ENCODE data around the gene PTCH2.

The PTCH2 gene

GRCh38 chr1:44842862-44843655 lies at the start of gene PTCH2 (continued):
- no peak; the same call in 1 of the 2 replicates for TF ChIP-seq ZNF449 (tag by site-specific recombination; IDR thresholded peaks at IDR 0.05)
- TF ChIP-seq ZNF654 (tag by site-specific recombination; IDR thresholded peaks at IDR 0.05; ENCODE audit: low read depth) = no peak
- TF ChIP-seq ZNF777 (tag by site-specific recombination; IDR thresholded peaks at IDR 0.05; ENCODE audit: borderline replicate concordance) = 0 out of 2 replicates have a peak, but pooled peaks have one; percentile 39
- peak; percentile 52; the same call in 1 of the 2 replicates for TF ChIP-seq ZNF2 (tag by site-specific recombination; IDR thresholded peaks at IDR 0.05)
- no peak for TF ChIP-seq ZNF112 (tag by site-specific recombination; IDR thresholded peaks at IDR 0.05)
- peak; percentile 99 for TF ChIP-seq ZFHX2 (tag by site-specific recombination; conservative IDR thresholded peaks at IDR 0.05)
- TF ChIP-seq TRIM28 (IDR thresholded peaks at IDR 0.05; ENCODE audit: borderline replicate concordance, low read length) = no peak
- TF ChIP-seq, protein P1, sequence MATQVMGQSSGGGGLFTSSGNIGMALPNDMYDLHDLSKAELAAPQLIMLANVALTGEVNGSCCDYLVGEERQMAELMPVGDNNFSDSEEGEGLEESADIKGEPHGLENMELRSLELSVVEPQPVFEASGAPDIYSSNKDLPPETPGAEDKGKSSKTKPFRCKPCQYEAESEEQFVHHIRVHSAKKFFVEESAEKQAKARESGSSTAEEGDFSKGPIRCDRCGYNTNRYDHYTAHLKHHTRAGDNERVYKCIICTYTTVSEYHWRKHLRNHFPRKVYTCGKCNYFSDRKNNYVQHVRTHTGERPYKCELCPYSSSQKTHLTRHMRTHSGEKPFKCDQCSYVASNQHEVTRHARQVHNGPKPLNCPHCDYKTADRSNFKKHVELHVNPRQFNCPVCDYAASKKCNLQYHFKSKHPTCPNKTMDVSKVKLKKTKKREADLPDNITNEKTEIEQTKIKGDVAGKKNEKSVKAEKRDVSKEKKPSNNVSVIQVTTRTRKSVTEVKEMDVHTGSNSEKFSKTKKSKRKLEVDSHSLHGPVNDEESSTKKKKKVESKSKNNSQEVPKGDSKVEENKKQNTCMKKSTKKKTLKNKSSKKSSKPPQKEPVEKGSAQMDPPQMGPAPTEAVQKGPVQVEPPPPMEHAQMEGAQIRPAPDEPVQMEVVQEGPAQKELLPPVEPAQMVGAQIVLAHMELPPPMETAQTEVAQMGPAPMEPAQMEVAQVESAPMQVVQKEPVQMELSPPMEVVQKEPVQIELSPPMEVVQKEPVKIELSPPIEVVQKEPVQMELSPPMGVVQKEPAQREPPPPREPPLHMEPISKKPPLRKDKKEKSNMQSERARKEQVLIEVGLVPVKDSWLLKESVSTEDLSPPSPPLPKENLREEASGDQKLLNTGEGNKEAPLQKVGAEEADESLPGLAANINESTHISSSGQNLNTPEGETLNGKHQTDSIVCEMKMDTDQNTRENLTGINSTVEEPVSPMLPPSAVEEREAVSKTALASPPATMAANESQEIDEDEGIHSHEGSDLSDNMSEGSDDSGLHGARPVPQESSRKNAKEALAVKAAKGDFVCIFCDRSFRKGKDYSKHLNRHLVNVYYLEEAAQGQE (tag by site-specific recombination; IDR thresholded peaks at IDR 0.05) = no peak
- peak; percentile 34; the same call in 1 of the 2 replicates for TF ChIP-seq ZNF76 (tag by site-specific recombination; IDR thresholded peaks at IDR 0.05; ENCODE audit: borderline replicate concordance, low read depth)
- no peak for TF ChIP-seq ZNF791 (tag by site-specific recombination; IDR thresholded peaks at IDR 0.05)
- TF ChIP-seq INSM2 (tag by site-specific recombination; IDR thresholded peaks at IDR 0.05) = no peak
- TF ChIP-seq ZNF324 (tag by site-specific recombination; IDR thresholded peaks at IDR 0.05) = 0 out of 2 replicates have a peak, but pooled peaks have one; percentile 29
- no peak; the same call in 1 of the 2 replicates for TF ChIP-seq KLF7 (tag by site-specific recombination; IDR thresholded peaks at IDR 0.05; ENCODE audit: borderline replicate concordance)
- TF ChIP-seq ZNF148 (tag by site-specific recombination; IDR thresholded peaks at IDR 0.05; ENCODE audit: borderline replicate concordance) = no peak
- TF ChIP-seq ZNF561 (tag by site-specific recombination; IDR thresholded peaks at IDR 0.05; ENCODE audit: borderline replicate concordance) = peak; percentile 88; the same call in 1 of the 2 replicates
- peak; percentile 92 for TF ChIP-seq ZBTB26 (tag by site-specific recombination; optimal IDR thresholded peaks at IDR 0.05)
- TF ChIP-seq ZNF19 (tag by site-specific recombination; IDR thresholded peaks at IDR 0.05; ENCODE audit: low read depth) = no peak
- no peak for TF ChIP-seq SALL2 (tag by site-specific recombination; IDR thresholded peaks at IDR 0.05; ENCODE audit: borderline replicate concordance)
- no peak; the same call in 1 of the 2 replicates for TF ChIP-seq ZNF768 (tag by site-specific recombination; IDR thresholded peaks at IDR 0.05)
- no peak for TF ChIP-seq ZNF426 (tag by site-specific recombination; IDR thresholded peaks at IDR 0.05)
- no peak for TF ChIP-seq ZNF404 (tag by site-specific recombination; IDR thresholded peaks at IDR 0.05)
- peak; percentile 64 for TF ChIP-seq IKZF3 (tag by site-specific recombination; IDR thresholded peaks at IDR 0.05)
- peak; percentile 48; the same call in 1 of the 2 replicates for TF ChIP-seq KLF1 (tag by site-specific recombination; IDR thresholded peaks at IDR 0.05)
- peak; percentile 99 for TF ChIP-seq GLIS1 (tag by site-specific recombination; IDR thresholded peaks at IDR 0.05)
- no peak for TF ChIP-seq ZNF658 (tag by site-specific recombination; IDR thresholded peaks at IDR 0.05)
- no peak for TF ChIP-seq ZNF16 (tag by site-specific recombination; IDR thresholded peaks at IDR 0.05; ENCODE audit: low read depth)
- no peak for TF ChIP-seq ZNF544 (tag by site-specific recombination; IDR thresholded peaks at IDR 0.05)
- no peak for TF ChIP-seq ZFP3 (tag by site-specific recombination; IDR thresholded peaks at IDR 0.05; ENCODE audit: low read depth)
- TF ChIP-seq ZBTB17 (tag by site-specific recombination; IDR thresholded peaks at IDR 0.05) = peak; percentile 60; the same call in 1 of the 2 replicates

Measured in HEK293 (cell line).